Stimulated activated CD4-positive, alpha-beta T cell treated with anti-CD3 and anti-CD28 coated beads, TNF-alpha, amount 100 ng/mL, for 4 hours (primary cell): ENCODE results near the gene FXYD4.

Source experiments
- DNase-seq, 3 experiments: peaks; one replicate each; pipeline ENCODE4 v3.0.0-alpha.2; 2020; ENCODE audit warnings: low read depth in 3 of 3

The FXYD4 gene

DNA sequence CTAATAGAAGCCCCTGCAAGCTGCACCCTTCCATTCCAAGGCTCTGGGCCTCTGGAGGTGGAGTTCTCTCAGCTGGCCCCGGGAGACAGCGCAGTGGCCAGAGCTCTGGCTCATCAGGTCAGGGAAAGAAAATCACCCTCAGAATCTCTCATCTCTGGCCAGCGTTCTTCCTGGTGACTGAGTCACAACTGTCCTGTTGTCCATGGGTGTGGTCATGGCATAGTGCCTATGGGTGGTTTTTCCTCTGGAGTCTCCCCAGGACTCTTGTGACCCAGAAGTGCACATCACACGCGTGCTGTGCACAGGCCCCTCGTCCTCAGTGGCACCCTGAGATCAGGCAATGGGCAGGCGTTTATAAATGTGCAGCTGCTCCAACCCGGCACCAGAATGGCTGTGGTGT, 27.4 kb upstream of the FXYD4 start:
- no peak for DNase-seq

DNA sequence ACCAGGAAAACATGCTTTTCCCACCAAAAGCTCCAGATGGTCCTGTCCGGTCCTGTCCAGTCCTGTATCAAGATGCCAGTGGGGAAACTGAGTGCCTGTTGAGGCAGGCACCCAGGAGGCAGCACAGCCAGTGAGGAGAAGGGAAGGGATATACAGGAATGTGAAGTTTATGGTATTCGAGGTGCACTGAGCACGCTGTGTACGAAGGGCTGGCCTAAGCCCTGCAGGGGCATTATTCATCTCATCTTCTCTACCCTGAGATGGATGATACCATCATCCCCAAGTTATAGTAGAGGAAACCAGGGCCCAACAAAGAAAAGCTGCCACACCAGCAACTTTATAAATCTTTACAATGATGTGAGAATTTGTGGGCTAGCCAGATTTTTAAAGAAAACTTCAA, 23.4 kb upstream of the FXYD4 start:
- no peak for DNase-seq

DNA sequence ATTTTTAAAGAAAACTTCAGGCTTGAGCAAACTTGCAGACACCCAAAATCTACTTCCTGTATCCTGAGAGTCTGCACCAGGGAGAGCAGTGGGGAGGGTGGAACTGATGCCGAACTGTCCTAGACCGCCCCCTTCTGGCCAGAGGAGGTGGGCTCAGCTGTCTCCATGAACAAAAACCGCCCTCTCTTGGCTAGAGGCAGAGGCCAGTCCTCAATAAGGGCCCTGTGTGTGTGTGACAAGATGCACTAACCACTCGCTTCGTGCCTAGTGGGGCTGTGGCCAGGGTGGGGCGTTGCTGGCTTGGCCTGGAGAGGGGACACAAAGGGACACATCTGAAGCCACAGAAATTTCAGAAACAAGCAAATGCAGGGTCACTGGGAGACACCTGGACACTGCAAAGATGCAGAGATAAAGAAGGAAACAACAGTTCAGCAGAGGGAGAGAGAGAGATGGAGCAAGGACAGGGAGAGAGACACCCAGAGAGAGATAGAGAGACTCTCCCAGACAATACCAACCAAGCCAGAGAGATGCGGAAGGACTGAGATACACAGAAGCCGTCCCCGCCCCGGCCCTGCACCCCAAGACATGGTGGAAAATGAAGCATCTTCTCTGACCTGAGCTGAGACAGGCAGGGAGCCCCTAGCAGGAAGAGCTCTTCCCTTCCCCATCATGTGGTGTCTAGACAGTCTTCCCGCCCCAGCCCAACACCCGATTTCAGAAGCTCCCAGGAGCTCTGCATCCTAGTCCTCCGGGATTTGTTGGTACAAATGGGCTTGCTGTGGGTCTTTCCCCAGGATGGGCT, 22.7 kb upstream of the FXYD4 start:
- peak; percentile 66 to 80 (median 69) for DNase-seq

DNA sequence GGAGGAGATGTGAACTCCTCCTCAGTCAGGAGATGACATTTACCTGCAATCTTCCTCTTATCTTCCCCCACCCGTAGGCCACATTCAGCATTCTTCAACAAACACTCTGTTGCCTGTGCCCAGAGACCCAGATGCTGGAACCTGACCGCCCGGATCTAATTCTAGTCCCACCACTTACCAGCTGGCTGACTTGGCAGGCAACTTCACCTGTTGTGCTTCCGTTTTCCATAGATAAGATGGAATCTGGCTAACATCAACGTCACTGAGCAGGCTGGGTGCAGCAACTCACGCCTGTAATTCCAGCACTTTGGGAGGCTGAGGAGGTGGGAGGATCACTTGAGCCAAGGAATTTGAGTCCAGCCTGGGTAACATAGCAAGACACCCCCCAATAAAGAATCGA, 21.3 kb upstream of the FXYD4 start:
- no peak for DNase-seq

- DNase-seq, result no peak
These were observed 20.8 kb upstream of the FXYD4 start for GRCh38 chr10:43350686-43351085.

- no peak for DNase-seq
These were observed 20.1 kb upstream of the FXYD4 start for GRCh38 chr10:43351301-43351700.

DNA sequence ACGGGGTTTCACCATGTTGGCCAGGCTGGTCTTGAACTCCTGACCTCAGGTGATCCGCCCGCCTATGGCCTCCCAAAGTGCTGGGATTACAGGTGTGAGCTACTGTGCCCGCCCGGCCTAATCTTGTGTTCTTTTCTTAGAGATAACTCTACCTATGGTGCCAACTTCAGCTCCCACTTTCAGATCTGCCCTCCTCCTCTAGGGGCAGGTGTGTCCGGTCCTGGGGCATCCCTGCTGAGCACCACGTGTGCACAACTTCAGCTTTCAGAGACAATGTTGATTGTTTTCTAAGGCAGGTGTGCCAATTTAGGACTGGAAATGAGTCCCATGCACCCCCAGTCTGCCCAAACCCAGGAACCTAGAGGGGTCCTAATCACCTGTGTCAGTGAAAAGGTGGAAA, 18.5 kb upstream of the FXYD4 start:
- DNase-seq, result no peak

- no peak for DNase-seq
These were observed 17.7 kb upstream of the FXYD4 start for GRCh38 chr10:43353495-43354329.

GRCh38 chr10:43354330-43354635, 17.2 kb upstream of the FXYD4 start:
- no peak for DNase-seq

- no peak for DNase-seq
These were observed 16.5 kb upstream of the FXYD4 start for GRCh38 chr10:43354879-43355380.

DNA sequence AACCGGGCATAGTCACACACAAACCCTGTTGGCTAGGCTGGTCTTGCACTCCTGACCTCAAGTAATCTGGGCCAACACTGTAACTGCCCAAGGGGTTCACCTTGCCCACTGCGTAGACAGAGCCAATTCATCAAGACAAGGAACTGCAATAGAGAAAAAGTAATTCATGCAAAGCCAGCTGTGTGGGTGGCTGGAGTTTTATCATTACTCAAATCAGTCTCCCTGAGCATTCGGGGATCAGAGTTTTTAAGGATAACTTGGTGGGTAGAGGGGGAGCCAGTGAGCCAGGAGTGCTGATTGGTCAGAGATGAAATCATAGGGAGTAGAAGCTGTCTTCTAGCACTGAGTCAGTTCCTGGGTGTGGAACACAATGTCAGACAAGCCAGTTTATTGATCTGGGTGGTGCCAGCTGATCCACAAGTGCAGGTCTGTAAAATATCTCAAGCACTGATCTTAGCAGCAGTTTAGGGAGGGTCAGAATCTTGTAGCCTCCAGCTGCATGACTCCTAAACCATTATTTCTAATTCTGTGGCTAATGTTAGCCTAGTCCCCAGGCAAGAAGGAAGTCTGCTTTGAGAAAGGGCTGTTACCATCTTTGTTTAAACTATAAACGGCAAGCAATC, 15.6 kb upstream of the FXYD4 start:
- DNase-seq, result no peak

GRCh38 chr10:43360086-43360485, 11.3 kb upstream of the FXYD4 start:
- DNase-seq, result no peak

GRCh38 chr10:43361547-43362190, 9.8 kb upstream of the FXYD4 start:
- no peak for DNase-seq

DNA sequence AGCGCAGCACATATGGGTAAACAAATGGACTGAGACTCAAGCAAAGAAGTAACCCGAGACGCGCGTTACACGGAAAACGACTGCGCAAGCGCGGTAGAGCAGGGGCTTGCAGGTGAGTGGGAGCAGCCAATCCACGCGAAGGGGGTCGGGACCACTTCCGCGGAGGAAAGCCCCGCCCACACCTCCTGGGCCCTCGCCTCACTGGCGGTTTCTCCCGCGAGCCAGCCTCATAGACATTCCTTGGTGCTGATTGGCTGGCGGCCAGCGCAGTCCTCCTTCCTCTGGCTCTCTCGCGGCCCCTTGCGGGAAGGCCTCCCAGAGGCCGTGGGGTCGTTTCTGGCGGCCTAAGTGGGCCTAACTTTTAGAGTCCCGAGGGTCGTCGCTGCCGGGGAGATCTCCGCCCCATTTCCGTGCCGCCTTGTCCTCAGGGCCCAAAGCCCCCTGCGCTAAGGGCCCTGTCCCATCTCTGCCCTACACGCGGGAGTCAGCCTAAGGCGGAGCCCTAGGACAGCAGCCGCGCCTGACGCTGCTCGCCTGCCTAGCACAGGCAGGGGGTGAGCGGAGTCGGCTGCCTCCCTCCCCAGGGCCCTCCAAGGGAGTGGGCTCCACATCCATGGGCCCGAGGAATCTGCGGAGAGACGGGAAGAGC, 9.1 kb upstream of the FXYD4 start:
- DNase-seq, result peak; percentile 94 to 98 (median 94)

DNA sequence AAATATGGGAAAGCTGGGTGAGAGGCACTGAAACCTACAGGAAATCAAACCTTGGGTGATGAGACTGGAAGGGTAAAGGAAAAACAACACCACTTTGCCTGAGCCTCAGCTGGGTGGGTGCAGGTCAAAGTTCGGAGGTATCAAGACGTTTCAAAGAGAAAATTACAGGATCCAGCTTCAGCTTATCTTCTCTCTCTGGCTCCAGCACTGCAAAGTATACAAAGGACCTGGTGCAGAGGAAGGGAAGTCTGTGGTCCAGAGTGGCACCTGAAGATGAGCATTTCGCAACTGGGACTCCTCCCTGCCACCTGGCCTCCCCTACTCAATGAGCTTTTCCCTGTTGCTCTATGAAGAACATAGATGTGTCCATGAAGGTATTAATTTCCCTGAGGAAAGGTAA, 6.4 kb upstream of the FXYD4 start:
- DNase-seq, result no peak

- DNase-seq, result no peak
These were observed 1.5 kb upstream of the FXYD4 start for GRCh38 chr10:43369921-43370320.

DNA sequence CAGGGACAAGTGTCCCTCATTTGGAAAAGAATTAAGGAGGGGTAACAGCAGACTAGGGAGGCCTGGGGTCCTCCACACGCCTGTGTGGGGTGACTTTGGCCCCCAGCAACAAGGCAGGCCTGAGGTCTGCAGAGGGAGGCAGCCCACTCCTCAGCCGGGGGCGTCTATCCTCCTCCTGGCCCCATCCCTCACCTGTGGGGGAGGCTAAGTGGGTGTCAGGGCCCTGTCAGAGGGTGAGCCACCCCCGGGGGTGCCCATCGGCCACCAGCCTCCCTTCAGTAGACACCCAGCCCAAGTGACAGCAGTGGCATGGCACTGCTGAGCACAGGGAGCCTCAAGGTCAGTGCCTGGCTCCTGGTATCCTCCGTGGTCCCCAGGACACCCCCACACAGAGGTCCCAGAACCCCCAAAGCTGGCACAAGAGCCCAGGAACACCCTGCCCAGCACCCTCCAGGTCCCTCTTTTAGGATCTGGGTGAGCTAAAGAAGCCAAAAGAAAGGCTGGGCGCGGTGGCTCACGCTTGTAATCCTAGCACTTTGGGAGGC, 693 bp upstream of the FXYD4 start:
- no peak for DNase-seq

- DNase-seq, result no peak
These were observed 1.4 kb downstream of the FXYD4 start for GRCh38 chr10:43372765-43373361.

- no peak for DNase-seq
These were observed 2.0 kb downstream of the FXYD4 start for GRCh38 chr10:43373461-43373860.

DNA sequence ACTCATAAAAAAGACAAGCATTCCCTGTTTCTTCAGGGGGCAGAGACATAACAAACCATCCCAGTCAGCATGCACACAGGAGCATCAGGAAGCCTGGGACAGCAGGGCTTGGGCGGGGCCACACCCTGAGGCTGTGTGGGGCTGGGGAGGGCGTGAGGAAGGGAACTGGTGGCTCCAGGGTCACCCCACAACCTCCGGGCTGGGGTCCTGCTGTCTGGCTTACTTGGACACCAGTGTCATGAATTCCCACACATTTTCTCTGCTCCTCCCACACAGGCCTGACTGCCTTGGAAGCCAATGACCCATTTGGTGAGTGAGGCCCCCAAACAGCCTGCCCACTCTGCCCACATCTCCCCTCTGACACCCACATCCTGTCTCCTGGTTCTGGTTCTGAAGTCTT, 2.8 kb downstream of the FXYD4 start:
- no peak for DNase-seq
